HCT116 (cell line): ENCODE data around the gene LMAN2L. TPM values are rescaled to one million over a fixed set of nuclear protein-coding genes. Genes with fewer than 3 reads are reported as not detected.

Experiments
- ATAC-seq: fragments of 200-7000 bp; cut with Tn5 transposase; 2 replicates; pipeline ENCODE4 v1.9.1; 2020; ENCODE audit warnings: mild to moderate bottlenecking, moderate library complexity
- BruUV-seq: library from RNA; stranded (reverse); fragments of 400-500 nt; replicated peaks from 2 replicates; lab custom pipeline; 2021; lab: Mats Ljungman, UMichigan
- CTCF ChIA-PET: fragments of 300-600 bp; sonication (Branson Sonifier 250); formaldehyde crosslinking; loops from one replicate; lab custom pipeline; 2021; ENCODE audit warnings: antibody characterized with exemption; lab: Charles Lee
- POLR2A ChIA-PET: fragments of 300-600, 350-600 bp; sonication (Branson Sonifier 250); formaldehyde crosslinking; loops from one replicate; lab custom pipeline; 2021; ENCODE audit warnings: antibody characterized with exemption; lab: Charles Lee
- RAD21 ChIA-PET, 2 experiments: fragments of 300-600 bp; sonication (Branson Sonifier 250); formaldehyde crosslinking; loops; one replicate each; lab custom pipeline; 2023; ENCODE audit warnings: low total read pairs in 2 of 2; ENCODE audit not compliant: uncharacterized antibody in 2 of 2, unreplicated experiment in 2 of 2, low non-redundant PET in 1 of 2; lab: Charles Lee
- DNase-seq: peaks from one replicate; pipeline ENCODE4 v3.0.0-alpha.2; 2010; ENCODE audit warnings: low read depth, low spot score
- H2AFZ ChIP-seq: fragments of 200-600 bp; shearing (Covaris generic), sonication (generic); 2 replicates; pipeline ENCODE4 v1.6.1; 2017; ENCODE audit warnings: low read depth, mixed run types, mixed read lengths, antibody characterized with exemption, low read length; ENCODE audit not compliant: poor library complexity, severe bottlenecking
- H3K27ac ChIP-seq: 2 replicates; pipeline ENCODE4 v1.5.1; 2012; ENCODE audit warnings: low read depth, low read length
- H3K27me3 ChIP-seq: fragments of 200-600 bp; sonication (generic); 2 replicates; pipeline ENCODE4 v1.6.1; 2016; ENCODE audit warnings: mixed run types, low read length, mixed read lengths; ENCODE audit not compliant: insufficient read depth
- H3K36me3 ChIP-seq, 2 experiments: fragments of 200-500 bp in 1 of 2; fragments of 200-600 bp in 1 of 2; sonication (Bioruptor generic) in 1 of 2; sonication (generic) in 1 of 2; 2 replicates each; pipeline versions ENCODE4 v1.5.1 to v1.6.1; 2014 to 2016; ENCODE audit warnings: low read length in 2 of 2, inconsistent platforms in 1 of 2, mixed read lengths in 1 of 2, mixed run types in 1 of 2; ENCODE audit not compliant: insufficient read depth in 2 of 2, control insufficient read depth in 1 of 2
- H3K4me1 ChIP-seq, 2 experiments: fragments of 200-600 bp in 1 of 2; sonication (generic) in 1 of 2; 2 replicates each; pipeline versions ENCODE4 v1.5.1 to v1.6.1; 2012 to 2017; ENCODE audit warnings: low read length in 2 of 2, inconsistent platforms in 1 of 2, mild to moderate bottlenecking in 1 of 2, mixed read lengths in 1 of 2, mixed run types in 1 of 2, moderate library complexity in 1 of 2; ENCODE audit not compliant: insufficient read depth in 2 of 2, control insufficient read depth in 1 of 2
- H3K4me2 ChIP-seq: fragments of 200-600 bp; sonication (generic); 2 replicates; pipeline ENCODE4 v1.6.1; 2017; ENCODE audit warnings: mixed run types, low read length, mixed read lengths
- H3K4me3 ChIP-seq, 2 experiments: fragments of 200-600 bp in 1 of 2; sonication (generic) in 1 of 2; replicated peaks in 1 of 2; 2 replicates each; pipeline ENCODE4 v1.5.1; 2011 to 2016; ENCODE audit warnings: low read length in 2 of 2, control low read depth in 1 of 2, low read depth in 1 of 2, mild to moderate bottlenecking in 1 of 2, mixed read lengths in 1 of 2, mixed run types in 1 of 2
- H3K79me2 ChIP-seq: fragments of 200-600 bp; sonication (generic); 2 replicates; pipeline ENCODE4 v1.6.1; 2017; ENCODE audit warnings: mild to moderate bottlenecking, mixed run types, low read length, moderate library complexity, mixed read lengths; ENCODE audit not compliant: insufficient read depth
- H3K9ac ChIP-seq: fragments of 200-600 bp; sonication (generic); 2 replicates; pipeline ENCODE4 v1.6.1; 2016; ENCODE audit warnings: low read length, mixed read lengths
- H3K9me2 ChIP-seq: fragments of 200-600 bp; sonication (generic), shearing (Covaris generic); 2 replicates; pipeline ENCODE4 v1.6.1; 2017; ENCODE audit warnings: mixed run types, mild to moderate bottlenecking, moderate library complexity; ENCODE audit not compliant: insufficient read depth
- H3K9me3 ChIP-seq, 2 experiments: fragments of 200-500 bp in 1 of 2; fragments of 200-600 bp in 1 of 2; sonication (Bioruptor generic) in 1 of 2; sonication (generic) in 1 of 2; 2 replicates each; pipeline ENCODE4 v1.6.1; 2014 to 2017; ENCODE audit warnings: low read length in 2 of 2, mixed read lengths in 2 of 2, inconsistent platforms in 1 of 2, low read depth in 1 of 2, mild to moderate bottlenecking in 1 of 2, mixed run types in 1 of 2, moderate library complexity in 1 of 2; ENCODE audit not compliant: control insufficient read depth in 1 of 2, insufficient read depth in 1 of 2
- H4K20me1 ChIP-seq: fragments of 200-600 bp; sonication (generic), shearing (Covaris generic); 2 replicates; pipeline ENCODE4 v1.6.1; 2017; ENCODE audit warnings: mixed run types, mild to moderate bottlenecking, moderate library complexity; ENCODE audit not compliant: insufficient read depth
- EGR1 ChIP-seq: IDR thresholded peaks from 2 replicates; pipeline ENCODE4 v1.6.1; 2012; ENCODE audit warnings: low read depth
- ELF1 ChIP-seq: IDR thresholded peaks from 2 replicates; pipeline ENCODE4 v1.6.1; 2012; ENCODE audit warnings: low read depth, borderline replicate concordance
- EZH2 ChIP-seq: fragments of 200-600 bp; sonication (generic); IDR thresholded peaks from 2 replicates; pipeline ENCODE4 v1.6.1; 2017; ENCODE audit warnings: antibody characterized with exemption, mixed run types
- EZH2phosphoT487 ChIP-seq: fragments of 200-600 bp; IDR thresholded peaks from 2 replicates; pipeline ENCODE4 v1.6.1; 2018; ENCODE audit warnings: antibody characterized with exemption, borderline replicate concordance
- FOSL1 ChIP-seq: IDR thresholded peaks from 2 replicates; pipeline ENCODE4 v1.6.1; 2012; ENCODE audit warnings: low read depth
- JUND ChIP-seq: IDR thresholded peaks from 2 replicates; pipeline ENCODE4 v1.6.1; 2012
- MAX ChIP-seq: IDR thresholded peaks from 2 replicates; pipeline ENCODE4 v1.6.1; 2012
- POLR2A ChIP-seq: IDR thresholded peaks from 2 replicates; pipeline ENCODE4 v1.7.0; 2011; ENCODE audit warnings: borderline replicate concordance; ENCODE audit not compliant: insufficient read depth, insufficient read length; ENCODE audit errors: extremely low read depth
- POLR2AphosphoS5 ChIP-seq: IDR thresholded peaks from 2 replicates; pipeline ENCODE4 v1.6.1; 2011; ENCODE audit warnings: mild to moderate bottlenecking, low read depth, low read length, moderate library complexity
- RAD21 ChIP-seq: IDR thresholded peaks from 2 replicates; pipeline ENCODE4 v1.6.1; 2012; ENCODE audit warnings: low read depth, mild to moderate bottlenecking
- REST ChIP-seq: IDR thresholded peaks from 2 replicates; pipeline ENCODE4 v1.6.1; 2012; ENCODE audit warnings: low read depth
- SIN3A ChIP-seq: IDR thresholded peaks from 2 replicates; pipeline ENCODE4 v1.6.1; 2012; ENCODE audit warnings: low read depth
- SP1 ChIP-seq: IDR thresholded peaks from 2 replicates; pipeline ENCODE4 v1.6.1; 2012; ENCODE audit warnings: low read depth
- SRF ChIP-seq: IDR thresholded peaks from 2 replicates; pipeline ENCODE4 v1.6.1; 2012; ENCODE audit warnings: low read depth
- TCF7L2 ChIP-seq: IDR thresholded peaks from 2 replicates; pipeline ENCODE4 v1.7.0; 2011; ENCODE audit warnings: borderline replicate concordance, inconsistent platforms; ENCODE audit not compliant: insufficient read depth, insufficient read length; ENCODE audit errors: extremely low read depth
- YY1 ChIP-seq: IDR thresholded peaks from 2 replicates; pipeline ENCODE4 v1.6.1; 2011; ENCODE audit warnings: low read length, low read depth, moderate library complexity, mild to moderate bottlenecking; ENCODE audit not compliant: insufficient replicate concordance; ENCODE audit errors: extremely low read depth
- ZFX ChIP-seq: fragments of 450-650 bp; IDR thresholded peaks from 2 replicates; pipeline ENCODE4 v1.6.1; 2017
- ZNF274 ChIP-seq: fragments of 200-500 bp; sonication (Bioruptor generic); IDR thresholded peaks from 2 replicates; pipeline ENCODE4 v1.6.1; 2014; ENCODE audit warnings: mild to moderate bottlenecking, low read depth, low read length, inconsistent platforms
- intact Hi-C: fragments of 100-400 bp; cut with micrococcal nuclease; formaldehyde crosslinking; loops from 2 replicates; pipeline ENCODE4 v1.10.0; 2022
- total RNA-seq: library from RNA; stranded (reverse); gene quantifications from one replicate; pipeline ENCODE4 v1.2.1, GENCODE V29; 2021; ENCODE audit not compliant: unreplicated experiment

The LMAN2L gene
- total RNA-seq, 1 experiment from 2014 or later = 15.2 TPM

GRCh38 chr2:96756788-96757476, 17.1 kb upstream of the LMAN2L start:
- ChIA-PET RAD21 (no interaction called here), POLR2A (no interaction called here), CTCF (interaction anchor here (1.1 kb wide), 1 partner anchor 202 kb away, joined by 3 read pairs; no protein-coding TSS in a partner anchor)
- Histone ChIP-seq H3K9me2 (no peaks in the 10 kb centered on the region), H3K4me2 (no peak overlapping the region), H3K27me3 (no peaks in the 10 kb centered on the region), H3K4me1 (peaks cover 6 to 27% of the 10 kb centered on the region in 2 experiments), H3K27ac (no peak overlapping the region), H4K20me1 (no peaks in the 10 kb centered on the region), H3K79me2 (no peaks in the 10 kb centered on the region; the same call in 1 of the 2 replicates), H3K9ac (no peak overlapping the region), H3K4me3 (no peak overlapping the region), H3K9me3 (no peaks in the 10 kb centered on the region), H2AFZ (no peak overlapping the region), H3K36me3 (no peaks in the 10 kb centered on the region)
- no TSS peak for BruUV-seq
- ATAC-seq (no peak), DNase-seq (no peak)
- intact Hi-C loops = no loop called here
- no peak for TF ChIP-seq EZH2
- no peak for TF ChIP-seq YY1
- no peak for TF ChIP-seq SP1
- no peak for TF ChIP-seq ELF1
- peak; percentile 35; the same call in 1 of the 2 replicates for TF ChIP-seq RAD21
- no peak for TF ChIP-seq SIN3A

- no peak for ATAC-seq
- intact Hi-C loops = no loop called here
- no peaks in the 10 kb centered on the region for H4K20me1 ChIP-seq
- no peaks in the 10 kb centered on the region for H3K79me2 ChIP-seq
- no TSS peak for BruUV-seq
- no peak overlapping the region for H3K27ac ChIP-seq
- no peak for DNase-seq
- H3K36me3 ChIP-seq = no peaks in the 10 kb centered on the region
- no peaks in the 10 kb centered on the region for H3K9me2 ChIP-seq
- ChIA-PET POLR2A (no interaction called here), CTCF (no interaction called here), RAD21 (no interaction called here)
- H3K9ac ChIP-seq = no peak overlapping the region
- no peaks in the 10 kb centered on the region for H3K9me3 ChIP-seq
- no peaks in the 10 kb centered on the region for H3K27me3 ChIP-seq
- H2AFZ ChIP-seq = no peak overlapping the region
- peaks cover 4 to 15% of the 10 kb centered on the region in 2 experiments; a peak in 3 of 4 replicates for H3K4me1 ChIP-seq
- no peak overlapping the region for H3K4me3 ChIP-seq
- H3K4me2 ChIP-seq = no peak overlapping the region
- TF ChIP-seq ZFX (no peak), ZNF274 (no peak), MAX (no peak), JUND (no peak), POLR2A (no peak), EZH2phosphoT487 (no peak), FOSL1 (no peak), SRF (no peak), POLR2AphosphoS5 (no peak), TCF7L2 (no peak), SP1 (no peak), REST (no peak), EGR1 (no peak), ELF1 (no peak), EZH2 (no peak), RAD21 (no peak)
These were observed 14.5 kb upstream of the LMAN2L start for GRCh38 chr2:96754317-96754716.
